GM12878 (cell line): Measurements from ENCODE around the gene ADGRA3. TPM values are rescaled to one million over a fixed set of nuclear protein-coding genes. Genes with fewer than 3 reads are reported as not detected.

Experiments
- MAX ChIP-seq: IDR thresholded peaks from 2 replicates; pipeline ENCODE4 v1.6.1; 2012; ENCODE audit warnings: low read depth, low read length, improper control_type of control experiment
- TARDBP ChIP-seq: IDR thresholded peaks from 2 replicates; pipeline ENCODE4 v1.6.1; 2016; ENCODE audit warnings: borderline replicate concordance
- ZBTB4 ChIP-seq: fragments of 450-650 bp; formaldehyde crosslinking; IDR thresholded peaks from 2 replicates; pipeline ENCODE4 v1.4.0; 2022; ENCODE audit warnings: mild to moderate bottlenecking, moderate library complexity
- ZBTB40 ChIP-seq: fragments of 450-650 bp; IDR thresholded peaks from 2 replicates; pipeline ENCODE4 v1.6.1; 2016; ENCODE audit warnings: mild to moderate bottlenecking, moderate library complexity, borderline replicate concordance
- polyA plus RNA-seq, 11 experiments: library from polyadenylated mRNA; depleted of rRNA in 4 of 11; unstranded in 6 of 11; stranded (reverse) in 5 of 11; fragments of >200 nt; fragmentation: Nextera tagmentation in 4 of 11; fragmentation: Illumina TruSeq in 1 of 11; extraction: Ambion mirVana in 4 of 11; extraction: Trizol in 1 of 11; gene quantifications; 1 replicate in 1 of 11; 2 replicates in 10 of 11; pipeline versions ENCODE4 v1.2.1 to v1.2.3, GENCODE V29; 2011 to 2016; ENCODE audit warnings: inconsistent platforms in 2 of 11, missing spikeins in 2 of 11, low read depth in 1 of 11
- total RNA-seq, 4 experiments: library from RNA; depleted of rRNA in 3 of 4; stranded (reverse); fragments of >200 nt in 3 of 4; fragmentation: Illumina TruSeq in 1 of 4; extraction: Trizol in 1 of 4; gene quantifications; 2 replicates each; pipeline versions ENCODE4 v1.2.1 to v1.2.3, GENCODE V29; 2013 to 2021

ADGRA3 gene
- total and polyA plus RNA-seq, 10 of the 15 experiments (the other 5 are each of a cell fraction or from before 2014, with no cell fraction given) = 0.24 to 66.2 (median 2.5) TPM

- no peak for TF ChIP-seq ZBTB40
- no peak for TF ChIP-seq MAX
- no peak for TF ChIP-seq TARDBP
- TF ChIP-seq ZBTB4 (CRISPR knock-in tag) = no peak
These were observed 117.2 kb downstream of the ADGRA3 start (continued) for GRCh38 chr4:22398671-22399070.
